BLaER1 (cell line): ENCODE data around the gene SCMH1.

Source experiments
- H3K27ac ChIP-seq: shearing (Covaris generic); formaldehyde crosslinking; 2 replicates; pipeline ENCODE4 v1.8.1; 2022
- H3K27me3 ChIP-seq: shearing (Covaris generic); formaldehyde crosslinking; 2 replicates; pipeline ENCODE4 v1.8.1; 2022
- H3K36me3 ChIP-seq: shearing (Covaris generic); formaldehyde crosslinking; 2 replicates; pipeline ENCODE4 v1.8.1; 2022
- H3K4me1 ChIP-seq: shearing (Covaris generic); formaldehyde crosslinking; 2 replicates; pipeline ENCODE4 v1.8.1; 2022
- H3K4me2 ChIP-seq: shearing (Covaris generic); formaldehyde crosslinking; 2 replicates; pipeline ENCODE4 v1.8.1; 2022
- H3K4me3 ChIP-seq: shearing (Covaris generic); formaldehyde crosslinking; 2 replicates; pipeline ENCODE4 v1.8.1; 2022
- H3K9ac ChIP-seq: shearing (Covaris generic); formaldehyde crosslinking; 2 replicates; pipeline ENCODE4 v1.8.1; 2022
- H3K9me3 ChIP-seq: shearing (Covaris generic); formaldehyde crosslinking; 2 replicates; pipeline ENCODE4 v1.8.1; 2022
- H4K20me1 ChIP-seq: shearing (Covaris generic); formaldehyde crosslinking; 2 replicates; pipeline ENCODE4 v1.8.1; 2022
- Cebpa-rat ChIP-seq: shearing (Covaris generic); IDR thresholded peaks from 2 replicates; pipeline ENCODE4 v1.8.1; 2022

SCMH1 gene

GRCh38 chr1:41021526-41022308 is 220.4 kb downstream of the SCMH1 start, which contains the start of gene SLFNL1:
SLFNL1 (minus strand) TSS chr1:41021725; CDS start chr1:41020660, 1,065 bp downstream.
- Histone ChIP-seq H4K20me1 (no peaks in the 10 kb centered on the region), H3K4me3 (peak within 1 kb of the TSS; percentile 26; the same call in 1 of the 2 replicates), H3K27me3 (no peaks in the 10 kb centered on the region), H3K4me2 (peak within 1 kb of the TSS; percentile 79), H3K36me3 (peaks cover 79% of the 10 kb centered on the region), H3K27ac (peak within 1 kb of the TSS; percentile 99), H3K9ac (peak within 1 kb of the TSS; percentile 73), H3K9me3 (no peaks in the 10 kb centered on the region), H3K4me1 (peaks cover 76% of the 10 kb centered on the region)
- TF ChIP-seq Cebpa-rat: no peak

- H3K4me1 ChIP-seq: peaks cover 86% of the 10 kb centered on the region
- H3K4me2 ChIP-seq: peak overlapping the region; percentile 79
- no peaks in the 10 kb centered on the region for H4K20me1 ChIP-seq
- H3K9ac ChIP-seq: peak overlapping the region; percentile 73
- H3K27me3 ChIP-seq: no peaks in the 10 kb centered on the region
- H3K36me3 ChIP-seq: peaks cover 73% of the 10 kb centered on the region
- no peaks in the 10 kb centered on the region for H3K9me3 ChIP-seq
- peak overlapping the region; percentile 99 for H3K27ac ChIP-seq
- H3K4me3 ChIP-seq: peak overlapping the region; percentile 26; the same call in 1 of the 2 replicates
- no peak for TF ChIP-seq Cebpa-rat
These were observed 221.5 kb downstream of the SCMH1 start for GRCh38 chr1:41020654-41021053.

- H3K9ac ChIP-seq: peak overlapping the region; percentile 73
- H3K9me3 ChIP-seq: no peaks in the 10 kb centered on the region
- peak overlapping the region; percentile 26; the same call in 1 of the 2 replicates for H3K4me3 ChIP-seq
- TF ChIP-seq Cebpa-rat: no peak
- H3K4me1 ChIP-seq: peaks cover 92% of the 10 kb centered on the region
- H4K20me1 ChIP-seq: no peaks in the 10 kb centered on the region
- peaks cover 68% of the 10 kb centered on the region for H3K36me3 ChIP-seq
- no peaks in the 10 kb centered on the region for H3K27me3 ChIP-seq
- peak overlapping the region; percentile 79 for H3K4me2 ChIP-seq
- peak overlapping the region; percentile 99 for H3K27ac ChIP-seq
These were observed 222.0 kb downstream of the SCMH1 start for GRCh38 chr1:41020109-41020576.

- H3K9ac ChIP-seq: peak overlapping the region; percentile 73
- peak overlapping the region; percentile 79 for H3K4me2 ChIP-seq
- H3K36me3 ChIP-seq: peaks cover 61% of the 10 kb centered on the region
- H3K9me3 ChIP-seq: no peaks in the 10 kb centered on the region
- peaks cover 100% of the 10 kb centered on the region for H3K4me1 ChIP-seq
- H3K27ac ChIP-seq: peak overlapping the region; percentile 99
- H4K20me1 ChIP-seq: no peaks in the 10 kb centered on the region
- H3K27me3 ChIP-seq: no peaks in the 10 kb centered on the region
- peak overlapping the region; percentile 26; the same call in 1 of the 2 replicates for H3K4me3 ChIP-seq
- no peak for TF ChIP-seq Cebpa-rat
These were observed 222.8 kb downstream of the SCMH1 start for GRCh38 chr1:41019353-41019745.

- H4K20me1 ChIP-seq: no peaks in the 10 kb centered on the region
- H3K4me3 ChIP-seq: no peak overlapping the region
- H3K36me3 ChIP-seq: peaks cover 60% of the 10 kb centered on the region
- H3K9ac ChIP-seq: peak overlapping the region; percentile 85
- peaks cover 100% of the 10 kb centered on the region for H3K4me1 ChIP-seq
- H3K27ac ChIP-seq: peak overlapping the region; percentile 99
- H3K9me3 ChIP-seq: no peaks in the 10 kb centered on the region
- TF ChIP-seq Cebpa-rat: no peak
- no peaks in the 10 kb centered on the region for H3K27me3 ChIP-seq
- peak overlapping the region; percentile 79 for H3K4me2 ChIP-seq
These were observed 224.1 kb downstream of the SCMH1 start for GRCh38 chr1:41018018-41018410.

- no peaks in the 10 kb centered on the region for H4K20me1 ChIP-seq
- peak overlapping the region; percentile 79 for H3K4me2 ChIP-seq
- peak overlapping the region; percentile 85 for H3K9ac ChIP-seq
- TF ChIP-seq Cebpa-rat: no peak
- no peaks in the 10 kb centered on the region for H3K27me3 ChIP-seq
- H3K36me3 ChIP-seq: peaks cover 64% of the 10 kb centered on the region
- H3K9me3 ChIP-seq: no peaks in the 10 kb centered on the region
- H3K4me3 ChIP-seq: no peak overlapping the region
- peak overlapping the region; percentile 99 for H3K27ac ChIP-seq
- peaks cover 100% of the 10 kb centered on the region for H3K4me1 ChIP-seq
These were observed 224.7 kb downstream of the SCMH1 start for GRCh38 chr1:41017141-41018017.

- Histone ChIP-seq H3K4me2 (peak overlapping the region; percentile 79), H3K9me3 (no peaks in the 10 kb centered on the region), H3K4me3 (0 out of 2 replicates have a peak overlapping the region, but pooled peaks have one; percentile 15), H3K9ac (peak overlapping the region; percentile 85), H3K4me1 (peaks cover 100% of the 10 kb centered on the region), H3K27me3 (no peaks in the 10 kb centered on the region), H3K27ac (peak overlapping the region; percentile 99), H3K36me3 (peaks cover 72% of the 10 kb centered on the region), H4K20me1 (no peaks in the 10 kb centered on the region)
- TF ChIP-seq Cebpa-rat: no peak
These were observed 226.1 kb downstream of the SCMH1 start for GRCh38 chr1:41015897-41016470.

GRCh38 chr1:41015281-41015896 is 226.7 kb downstream of the SCMH1 start:
- Histone ChIP-seq H3K27ac (peak overlapping the region; percentile 99), H3K9ac (peak overlapping the region; percentile 85), H3K27me3 (no peaks in the 10 kb centered on the region), H3K4me1 (peaks cover 100% of the 10 kb centered on the region), H3K4me3 (peak overlapping the region; percentile 29), H3K9me3 (no peaks in the 10 kb centered on the region), H3K36me3 (peaks cover 75% of the 10 kb centered on the region), H3K4me2 (peak overlapping the region; percentile 79), H4K20me1 (no peaks in the 10 kb centered on the region)
- no peak for TF ChIP-seq Cebpa-rat

GRCh38 chr1:41014871-41015270 is 227.2 kb downstream of the SCMH1 start:
- H3K9me3 ChIP-seq: no peaks in the 10 kb centered on the region
- H3K4me1 ChIP-seq: peaks cover 100% of the 10 kb centered on the region
- TF ChIP-seq Cebpa-rat: no peak
- H3K27me3 ChIP-seq: no peaks in the 10 kb centered on the region
- peak overlapping the region; percentile 79 for H3K4me2 ChIP-seq
- H3K4me3 ChIP-seq: peak overlapping the region; percentile 34; the same call in 1 of the 2 replicates
- no peaks in the 10 kb centered on the region for H4K20me1 ChIP-seq
- H3K36me3 ChIP-seq: peaks cover 75% of the 10 kb centered on the region
- peak overlapping the region; percentile 85 for H3K9ac ChIP-seq
- H3K27ac ChIP-seq: peak overlapping the region; percentile 99
